Keratinocyte (primary cell): ENCODE measurements around the gene MYO16. TPM values are rescaled to one million over a fixed set of nuclear protein-coding genes. Genes with fewer than 3 reads are reported as not detected.

Experiments used
- DNase-seq: peaks from one replicate; pipeline ENCODE4 v3.0.0-alpha.2; 2011; ENCODE audit warnings: low read depth, missing footprints, low spot score
- FAIRE-seq: peaks from 2 replicates; lab custom pipeline; 2011; peaks lifted over from hg19 to GRCh38; lab: Jason Lieb, UNC
- H2AFZ ChIP-seq: 2 replicates; pipeline ENCODE4 v1.6.0; 2012; ENCODE audit warnings: low read length, control low read depth, inconsistent platforms; ENCODE audit not compliant: control insufficient read depth
- H3K27ac ChIP-seq: 2 replicates; pipeline ENCODE4 v1.5.1; 2011; ENCODE audit warnings: low read length; ENCODE audit not compliant: control insufficient read depth, insufficient read depth
- H3K27me3 ChIP-seq: 3 replicates; pipeline ENCODE4 v1.6.0; 2011; ENCODE audit warnings: low read length; ENCODE audit not compliant: control insufficient read depth, insufficient read depth; ENCODE audit errors: extremely low read depth
- H3K36me3 ChIP-seq, 2 experiments: 2 replicates in 1 of 2; 3 replicates in 1 of 2; pipeline ENCODE4 v1.5.1; 2011; ENCODE audit warnings: low read length in 2 of 2, mild to moderate bottlenecking in 1 of 2; ENCODE audit not compliant: control insufficient read depth in 2 of 2, insufficient read depth in 2 of 2; ENCODE audit errors: extremely low read depth in 1 of 2
- H3K4me1 ChIP-seq: 3 replicates; pipeline ENCODE4 v1.5.1; 2011; ENCODE audit warnings: low read length; ENCODE audit not compliant: control insufficient read depth, insufficient read depth; ENCODE audit errors: extremely low read depth
- H3K4me2 ChIP-seq: 3 replicates; pipeline ENCODE4 v1.6.0; 2011; ENCODE audit warnings: low read depth, low read length; ENCODE audit not compliant: control insufficient read depth, insufficient read depth; ENCODE audit errors: extremely low read depth
- H3K4me3 ChIP-seq, 3 experiments: fragments of 200-600 bp in 1 of 3; sonication (generic) in 1 of 3; 2 replicates in 2 of 3; 3 replicates in 1 of 3; pipeline ENCODE4 v1.5.1; 2011 to 2016; ENCODE audit warnings: low read length in 3 of 3, mild to moderate bottlenecking in 3 of 3, control low read depth in 2 of 3, inconsistent platforms in 1 of 3, low read depth in 1 of 3, mixed read lengths in 1 of 3, mixed run types in 1 of 3, moderate library complexity in 1 of 3; ENCODE audit not compliant: control insufficient read depth in 2 of 3, insufficient read depth in 2 of 3; ENCODE audit errors: extremely low read depth in 1 of 3
- H3K79me2 ChIP-seq: 2 replicates; pipeline ENCODE4 v1.6.0; 2012; ENCODE audit warnings: low read length; ENCODE audit not compliant: control insufficient read depth, insufficient read depth
- H3K9ac ChIP-seq: 3 replicates; pipeline ENCODE4 v1.6.0; 2011; ENCODE audit warnings: low read length; ENCODE audit not compliant: control insufficient read depth, insufficient read depth; ENCODE audit errors: extremely low read depth
- H3K9me1 ChIP-seq: 3 replicates; pipeline ENCODE4 v1.6.0; 2011; ENCODE audit warnings: low read length; ENCODE audit not compliant: control insufficient read depth, insufficient read depth; ENCODE audit errors: extremely low read depth
- H3K9me3 ChIP-seq: 2 replicates; pipeline ENCODE4 v1.5.1; 2012; ENCODE audit warnings: low read depth, low read length; ENCODE audit not compliant: control insufficient read depth
- H4K20me1 ChIP-seq: 3 replicates; pipeline ENCODE4 v1.6.0; 2011; ENCODE audit warnings: low read length; ENCODE audit not compliant: control insufficient read depth, insufficient read depth; ENCODE audit errors: extremely low read depth
- EZH2 ChIP-seq: IDR thresholded peaks from one replicate; pipeline ENCODE4 v1.6.1; 2012; ENCODE audit warnings: inconsistent platforms, mild to moderate bottlenecking, low read length, moderate library complexity
- dilution Hi-C: fragments of 300-500 bp; cut with MboI; formaldehyde crosslinking; loops from one replicate; pipeline ENCODE4 v1.7.0; 2020; ENCODE audit warnings: low sequenced_read_pairs; ENCODE audit not compliant: extremely low pct_ligation_motif_present
- polyA plus RNA-seq, 5 experiments: library from polyadenylated mRNA; depleted of rRNA in 3 of 5; stranded (reverse) in 3 of 5; stranded (forward) in 1 of 5; unstranded in 1 of 5; fragments of >200 nt; gene quantifications; 1 replicate in 1 of 5; 2 replicates in 3 of 5; 3 replicates in 1 of 5; pipeline versions ENCODE4 v1.2.1 to v1.2.3, GENCODE V29; 2011 to 2012; ENCODE audit warnings: missing spikeins in 2 of 5, low read depth in 1 of 5, low replicate concordance in 1 of 5
- TF ChIP-seq, protein P1 (sequence below), 3 experiments: IDR thresholded peaks in 1 of 3; conservative IDR thresholded peaks in 1 of 3; optimal IDR thresholded peaks in 1 of 3; 2 replicates in 2 of 3; 3 replicates in 1 of 3; pipeline versions ENCODE3 to v1.5.1; 2011; ENCODE audit warnings: low read length in 3 of 3, mild to moderate bottlenecking in 3 of 3, moderate library complexity in 2 of 3, control low read depth in 1 of 3, inconsistent platforms in 1 of 3; ENCODE audit not compliant: insufficient read depth in 2 of 3; ENCODE audit errors: extremely low read depth in 1 of 3

MYO16 gene
- polyA plus RNA-seq, 1 donor (not counting 4 experiments of a cell fraction or from before 2014, with no cell fraction given), result 0.08 TPM

- H3K4me1 ChIP-seq, result peaks cover 79% of the 10 kb centered on the region
- H3K4me2 ChIP-seq, result no peak overlapping the region
- no peaks in the 10 kb centered on the region for H3K9me3 ChIP-seq
- no peaks in the 10 kb centered on the region for H3K36me3 ChIP-seq
- DNase-seq (no peak), FAIRE-seq (peak; percentile 39)
- no peak overlapping the region for H3K4me3 ChIP-seq
- no peaks in the 10 kb centered on the region for H3K9me1 ChIP-seq
- peak overlapping the region; percentile 79 for H3K27ac ChIP-seq
- no peaks in the 10 kb centered on the region for H4K20me1 ChIP-seq
- H3K79me2 ChIP-seq, result no peaks in the 10 kb centered on the region
- TF ChIP-seq, protein P1, sequence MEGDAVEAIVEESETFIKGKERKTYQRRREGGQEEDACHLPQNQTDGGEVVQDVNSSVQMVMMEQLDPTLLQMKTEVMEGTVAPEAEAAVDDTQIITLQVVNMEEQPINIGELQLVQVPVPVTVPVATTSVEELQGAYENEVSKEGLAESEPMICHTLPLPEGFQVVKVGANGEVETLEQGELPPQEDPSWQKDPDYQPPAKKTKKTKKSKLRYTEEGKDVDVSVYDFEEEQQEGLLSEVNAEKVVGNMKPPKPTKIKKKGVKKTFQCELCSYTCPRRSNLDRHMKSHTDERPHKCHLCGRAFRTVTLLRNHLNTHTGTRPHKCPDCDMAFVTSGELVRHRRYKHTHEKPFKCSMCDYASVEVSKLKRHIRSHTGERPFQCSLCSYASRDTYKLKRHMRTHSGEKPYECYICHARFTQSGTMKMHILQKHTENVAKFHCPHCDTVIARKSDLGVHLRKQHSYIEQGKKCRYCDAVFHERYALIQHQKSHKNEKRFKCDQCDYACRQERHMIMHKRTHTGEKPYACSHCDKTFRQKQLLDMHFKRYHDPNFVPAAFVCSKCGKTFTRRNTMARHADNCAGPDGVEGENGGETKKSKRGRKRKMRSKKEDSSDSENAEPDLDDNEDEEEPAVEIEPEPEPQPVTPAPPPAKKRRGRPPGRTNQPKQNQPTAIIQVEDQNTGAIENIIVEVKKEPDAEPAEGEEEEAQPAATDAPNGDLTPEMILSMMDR (optimal IDR thresholded peaks at IDR 0.05 in 1 of 3, IDR thresholded peaks at IDR 0.05 in 1 of 3, conservative IDR thresholded peaks at IDR 0.05 in 1 of 3; ENCODE audit: extremely low read depth in 1 of 3, insufficient read depth in 2 of 3, low read length in 3 of 3), result no peak
- TF ChIP-seq EZH2, result no peak
- no peaks in the 10 kb centered on the region for H3K27me3 ChIP-seq
- H3K9ac ChIP-seq, result no peak overlapping the region
- dilution Hi-C loops, result no loop called here
- H2AFZ ChIP-seq, result no peak overlapping the region
Observed at GRCh38 chr13:109152311-109152820, 523.0 kb downstream of the MYO16 start.

GRCh38 chr13:109152941-109153340 lies 523.5 kb downstream of the MYO16 start:
- Histone ChIP-seq H3K4me1 (peaks cover 79% of the 10 kb centered on the region), H3K79me2 (no peaks in the 10 kb centered on the region), H3K9me3 (no peaks in the 10 kb centered on the region), H3K36me3 (no peaks in the 10 kb centered on the region), H3K4me2 (no peak overlapping the region), H3K27me3 (no peaks in the 10 kb centered on the region), H2AFZ (no peak overlapping the region), H4K20me1 (no peaks in the 10 kb centered on the region), H3K4me3 (no peak overlapping the region), H3K9ac (no peak overlapping the region), H3K9me1 (no peaks in the 10 kb centered on the region), H3K27ac (no peak overlapping the region)
- dilution Hi-C loops, result no loop called here
- no peak for TF ChIP-seq EZH2
- FAIRE-seq (no peak), DNase-seq (no peak)

- H2AFZ ChIP-seq, result peak overlapping the region; percentile 51
- dilution Hi-C loops, result no loop called here
- peak overlapping the region; percentile 94 for H3K27ac ChIP-seq
Observed at GRCh38 chr13:109154146-109154545, 524.7 kb downstream of the MYO16 start.

More at GRCh38 chr13:109154146-109154545, 524.7 kb downstream of the MYO16 start:
- Histone ChIP-seq H3K79me2 (no peaks in the 10 kb centered on the region), H3K9ac (peak overlapping the region; percentile 86), H3K4me1 (peaks cover 76% of the 10 kb centered on the region), H3K9me3 (no peaks in the 10 kb centered on the region), H3K4me3 (peak overlapping the region in 1 of 3 experiments; percentile 23), H3K36me3 (no peaks in the 10 kb centered on the region), H4K20me1 (no peaks in the 10 kb centered on the region), H3K9me1 (no peaks in the 10 kb centered on the region), H3K4me2 (peak overlapping the region; percentile 92), H3K27me3 (no peaks in the 10 kb centered on the region)
- TF ChIP-seq, protein P1 (optimal IDR thresholded peaks at IDR 0.05 in 1 of 3, IDR thresholded peaks at IDR 0.05 in 1 of 3, conservative IDR thresholded peaks at IDR 0.05 in 1 of 3; ENCODE audit: extremely low read depth in 1 of 3, insufficient read depth in 2 of 3, low read length in 3 of 3), result no peak
- FAIRE-seq (no peak), DNase-seq (no peak)
